ENCODE data around the gene IRX5. TPM values are rescaled to one million over a fixed set of nuclear protein-coding genes. Genes with fewer than 3 reads are reported as not detected.
A peak's percentile ranks its signal among the peaks of the same experiment; 100 is the strongest.

The IRX5 gene
- polyA plus RNA-seq, 1 donor from 2014 or later: 0.14 TPM

- H3K27ac ChIP-seq (ENCODE audit: low read length): no peak overlapping the region
- H3K4me2 ChIP-seq (ENCODE audit: low read length): no peak overlapping the region
- H3F3A ChIP-seq (ENCODE audit: insufficient read depth, low read length, poor library complexity, severe bottlenecking): peaks cover 3% of the 10 kb centered on the region
- no peaks in the 10 kb centered on the region for H3K36me3 ChIP-seq (ENCODE audit: insufficient read depth, low read length)
- H3K27me3 ChIP-seq (ENCODE audit: insufficient read depth, low read depth, low read length): peaks cover 89% of the 10 kb centered on the region
- H3K9ac ChIP-seq (ENCODE audit: low read length): no peak overlapping the region
- no peaks in the 10 kb centered on the region for H3K9me3 ChIP-seq (ENCODE audit: low read length)
- no peak overlapping the region for H2AFZ ChIP-seq (ENCODE audit: low read depth, low read length)
- H3K4me3 ChIP-seq (ENCODE audit: low read length): no peak overlapping the region
- no peaks in the 10 kb centered on the region for H4K20me1 ChIP-seq (ENCODE audit: insufficient read depth)
- TF ChIP-seq SMC3 (conservative IDR thresholded peaks at IDR 0.05; ENCODE audit: poor library complexity) (no peak), CTCF (IDR thresholded peaks at IDR 0.05; ENCODE audit: poor library complexity, severe bottlenecking) (no peak), REST (IDR thresholded peaks at IDR 0.05; ENCODE audit: borderline replicate concordance) (no peak), POLR2AphosphoS5 (IDR thresholded peaks at IDR 0.05) (no peak), EP300 (conservative IDR thresholded peaks at IDR 0.05; ENCODE audit: poor library complexity, severe bottlenecking) (no peak), RAD21 (conservative IDR thresholded peaks at IDR 0.05) (no peak), TAF1 (IDR thresholded peaks at IDR 0.05; ENCODE audit: low read depth) (no peak), MXI1 (conservative IDR thresholded peaks at IDR 0.05; ENCODE audit: poor library complexity, severe bottlenecking) (no peak), EZH2 (IDR thresholded peaks at IDR 0.05; ENCODE audit: borderline replicate concordance, insufficient read depth, low read length, poor library complexity, severe bottlenecking) (no peak)
- H3K79me2 ChIP-seq (replicated peaks; ENCODE audit: insufficient read depth, low read length): no peaks in the 10 kb centered on the region
- no peaks in the 10 kb centered on the region for H3K9me2 ChIP-seq (ENCODE audit: insufficient read depth, low read length)
Measured at GRCh38 chr16:54932021-54932660, 1.5 kb downstream of the IRX5 start.

- Histone ChIP-seq H3K79me2 (replicated peaks; ENCODE audit: insufficient read depth, low read length) (no peaks in the 10 kb centered on the region), H3K9me2 (ENCODE audit: insufficient read depth, low read length) (no peaks in the 10 kb centered on the region), H3K4me3 (ENCODE audit: low read length) (no peak overlapping the region)
Measured at GRCh38 chr16:54932737-54933254, 2.1 kb downstream of the IRX5 start.

More at GRCh38 chr16:54932737-54933254, 2.1 kb downstream of the IRX5 start:
- Histone ChIP-seq H3K27ac (ENCODE audit: low read length) (no peak overlapping the region), H2AFZ (ENCODE audit: low read depth, low read length) (no peak overlapping the region), H3F3A (ENCODE audit: insufficient read depth, low read length, poor library complexity, severe bottlenecking) (peaks cover 3% of the 10 kb centered on the region), H3K27me3 (ENCODE audit: insufficient read depth, low read depth, low read length) (peaks cover 89% of the 10 kb centered on the region), H4K20me1 (ENCODE audit: insufficient read depth) (no peaks in the 10 kb centered on the region), H3K9me3 (ENCODE audit: low read length) (no peaks in the 10 kb centered on the region), H3K9ac (ENCODE audit: low read length) (no peak overlapping the region), H3K36me3 (ENCODE audit: insufficient read depth, low read length) (no peaks in the 10 kb centered on the region), H3K4me2 (ENCODE audit: low read length) (no peak overlapping the region)
- TF ChIP-seq EZH2 (IDR thresholded peaks at IDR 0.05; ENCODE audit: borderline replicate concordance, insufficient read depth, low read length, poor library complexity, severe bottlenecking) (peak; percentile 93), POLR2AphosphoS5 (IDR thresholded peaks at IDR 0.05) (no peak), TAF1 (IDR thresholded peaks at IDR 0.05; ENCODE audit: low read depth) (no peak)

All from neural cell (in vitro differentiated cells).